ENCODE data around the gene RHCE.
"Not testable (repeated sequence)": the region's sequence is repeated elsewhere in the genome, so short reads cannot be mapped to it uniquely, and the experiment has no call there.

RHCE gene

GRCh38 chr1:25420715-25421114 lies at the start of gene RHCE:
Gene RHCE, minus strand, starts transcription at chr1:25420825. Its CDS starts 39 bp downstream, at chr1:25420786.
- DNase-seq, result not testable (repeated sequence)

DNA sequence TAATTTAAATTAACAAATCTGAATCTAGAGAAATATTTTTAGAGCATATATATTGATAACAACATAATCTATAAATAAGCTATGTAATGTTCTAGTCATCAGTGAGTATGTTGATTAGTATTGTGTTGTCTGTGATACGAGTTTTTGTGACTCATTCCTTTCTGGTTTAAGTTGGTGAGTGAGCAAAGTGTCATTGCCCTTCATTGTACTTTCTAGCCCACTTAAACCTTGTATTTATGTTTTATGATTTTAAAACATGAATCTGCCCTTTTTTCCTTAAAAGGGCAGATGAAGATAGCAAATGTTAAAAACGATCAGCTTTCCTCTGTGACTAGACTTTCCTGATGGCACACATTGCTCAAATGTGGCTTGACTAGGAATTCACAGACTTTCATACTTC lies 48.6 kb upstream of the RHCE start:
- no peak for DNase-seq

DNA sequence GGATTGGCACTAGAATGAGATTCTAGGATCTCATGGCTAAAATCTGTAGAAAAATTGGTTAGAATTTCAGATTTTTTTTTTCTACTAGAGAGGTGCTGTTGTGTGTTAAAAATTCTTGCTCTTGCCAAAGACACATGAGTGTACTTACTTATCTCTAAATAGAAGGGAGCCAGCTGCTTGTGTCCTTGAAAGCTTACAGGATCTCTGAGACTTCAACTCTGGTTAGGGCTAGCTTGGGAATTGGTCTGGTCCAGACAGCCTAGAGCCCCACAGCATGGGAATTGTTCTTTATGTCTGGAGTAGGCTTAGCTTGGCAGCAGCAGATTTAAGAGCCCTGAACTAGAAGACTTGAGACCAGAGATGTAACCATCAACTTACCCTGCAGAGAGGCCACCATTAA lies 47.4 kb upstream of the RHCE start:
- no peak for DNase-seq

DNA sequence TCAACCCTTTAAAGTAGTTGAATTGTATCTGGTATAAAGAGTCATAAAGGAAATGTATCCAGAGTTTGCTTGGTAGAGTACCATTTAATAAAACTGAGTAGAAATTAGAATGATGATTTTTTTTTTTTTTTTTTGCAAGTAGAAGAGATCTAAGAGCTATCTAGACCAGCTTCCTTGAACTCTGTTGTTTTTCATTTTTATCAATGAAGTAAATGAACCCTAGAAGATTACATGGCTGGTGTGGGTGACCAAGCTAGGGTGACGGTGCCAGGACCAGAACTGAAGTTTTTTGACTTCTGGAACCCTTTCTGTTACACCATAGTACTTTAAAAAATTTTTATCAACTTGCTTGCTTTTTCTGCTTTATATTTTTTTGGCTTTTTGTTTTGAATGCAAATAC lies 47.0 kb upstream of the RHCE start:
- DNase-seq, result no peak

DNA sequence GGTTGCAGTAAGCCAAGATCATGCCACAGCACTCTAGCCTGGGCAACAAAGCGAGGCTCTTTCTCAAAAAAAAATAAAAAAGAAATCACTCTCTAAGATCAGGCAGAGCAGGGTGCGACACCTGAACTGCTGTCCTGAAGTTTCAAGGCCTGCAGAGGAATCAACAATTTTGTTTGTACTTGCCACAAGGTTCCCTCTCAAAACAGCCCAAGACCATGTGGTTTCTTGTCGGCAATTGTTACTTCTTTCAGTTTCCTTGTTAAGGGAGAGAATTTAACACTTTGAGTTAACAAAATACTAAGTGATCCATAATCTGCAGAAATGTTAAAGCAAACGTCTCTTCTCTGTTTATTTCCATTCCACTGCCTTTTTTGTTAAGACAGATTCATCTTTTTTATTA lies 46.6 kb upstream of the RHCE start:
- DNase-seq, result no peak

DNA sequence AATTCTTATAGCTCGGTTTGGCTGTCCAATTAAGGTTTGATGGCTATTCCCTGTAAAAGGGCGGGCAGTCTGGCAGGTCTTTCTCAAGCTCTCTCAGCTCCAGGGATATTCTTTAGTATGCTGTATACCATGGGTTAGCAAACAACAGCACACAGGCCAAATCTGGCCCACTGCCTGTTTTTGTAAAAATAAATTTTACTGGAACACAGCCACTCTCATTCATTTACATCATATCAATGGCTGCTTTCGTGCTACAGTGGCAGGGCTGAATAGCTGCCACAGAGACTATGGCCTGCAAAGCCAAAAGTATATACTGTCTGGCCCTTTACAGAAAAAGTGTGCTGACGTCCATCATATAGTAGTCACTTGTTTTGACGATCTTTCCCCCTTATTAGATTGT lies 42.1 kb upstream of the RHCE start:
- DNase-seq, result no peak

GRCh38 chr1:25461849-25462248 lies 41.2 kb upstream of the RHCE start:
- no peak for DNase-seq

DNA sequence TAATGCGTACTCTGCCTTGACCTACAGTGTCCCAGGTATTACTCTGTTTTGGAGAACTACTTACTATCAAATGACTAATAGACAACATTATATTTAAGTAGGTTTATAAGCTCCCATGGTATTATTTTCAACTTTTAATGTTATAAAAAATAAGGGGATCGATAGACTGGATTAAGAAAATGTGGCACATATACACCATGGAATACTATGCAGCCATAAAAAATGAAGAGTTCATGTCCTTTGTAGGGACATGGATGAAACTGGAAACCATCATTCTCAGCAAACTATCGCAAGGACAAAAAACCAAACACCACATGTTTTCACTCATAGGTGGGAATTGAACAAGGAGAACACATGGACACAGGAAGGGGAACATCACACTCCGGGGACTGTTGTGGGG lies 40.2 kb upstream of the RHCE start:
- not testable (repeated sequence) for DNase-seq

DNA sequence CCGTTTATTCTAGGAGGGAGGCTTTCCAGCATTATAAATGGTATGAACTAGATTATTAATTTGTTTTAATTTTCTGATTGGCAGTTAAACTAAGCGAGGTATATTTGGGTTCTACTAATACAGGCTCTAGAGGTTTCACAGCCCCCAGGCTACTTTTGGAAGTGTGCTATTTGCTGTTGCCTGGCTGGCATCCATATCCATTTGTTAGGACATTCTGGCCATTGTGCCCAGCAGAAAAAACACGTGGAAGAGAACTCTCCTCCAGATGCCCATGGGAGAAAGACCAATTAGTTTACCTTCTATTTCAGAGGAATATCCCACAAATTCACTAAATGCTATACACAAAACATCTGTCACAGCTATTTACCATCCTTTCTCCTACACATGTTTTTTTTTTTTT lies 39.4 kb upstream of the RHCE start:
- DNase-seq, result no peak

GRCh38 chr1:25458541-25459298 lies 38.1 kb upstream of the RHCE start:
- no peak for DNase-seq

GRCh38 chr1:25456502-25456901 lies 35.9 kb upstream of the RHCE start:
- DNase-seq, result peak; percentile 47

DNA sequence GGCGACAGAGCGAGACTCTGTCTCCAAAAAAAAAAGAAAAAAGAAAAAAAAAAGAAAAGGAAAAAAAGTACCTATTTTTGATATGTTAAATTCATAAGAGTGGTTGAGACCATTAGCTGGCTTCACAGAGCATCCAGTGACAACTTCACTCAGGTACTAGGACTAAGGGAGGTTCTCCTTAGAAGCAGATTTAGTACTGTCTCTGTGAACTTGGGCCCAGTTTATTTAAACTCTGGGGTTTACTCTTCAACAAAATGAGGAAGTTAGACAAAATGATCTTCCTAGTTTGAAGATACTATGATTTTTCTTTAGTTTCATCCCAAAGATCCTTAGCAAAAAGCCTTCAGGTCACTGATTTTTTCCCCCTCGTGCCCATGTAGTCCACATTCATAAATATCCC lies 31.3 kb upstream of the RHCE start:
- DNase-seq, result no peak

DNA sequence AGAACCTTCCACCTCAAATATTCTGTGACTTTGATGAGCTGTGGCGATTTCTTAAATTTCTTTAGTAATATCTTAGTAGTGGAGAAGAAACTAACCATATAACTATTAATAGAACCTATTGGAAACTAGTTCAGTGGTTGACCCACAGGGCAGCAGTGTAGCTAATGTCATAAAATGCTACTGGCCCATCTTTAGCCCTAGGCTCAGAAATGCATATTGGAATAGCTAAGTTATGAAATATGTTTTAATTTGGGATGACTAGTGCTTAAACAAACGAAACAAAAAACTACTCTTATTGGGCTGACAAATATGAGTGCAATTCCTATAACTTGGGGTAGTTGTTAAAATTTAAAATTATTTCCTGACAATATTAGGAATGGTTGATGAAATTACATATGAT lies 30.3 kb upstream of the RHCE start:
- DNase-seq, result no peak

- no peak for DNase-seq
Observed at GRCh38 chr1:25447547-25447946, 26.9 kb upstream of the RHCE start.

GRCh38 chr1:25445993-25446538 lies 25.4 kb upstream of the RHCE start:
- DNase-seq, result no peak

GRCh38 chr1:25444604-25445003 lies 24.0 kb upstream of the RHCE start:
- DNase-seq, result not testable (repeated sequence)

GRCh38 chr1:25443030-25443699 lies 22.5 kb upstream of the RHCE start:
- DNase-seq, result no peak

DNA sequence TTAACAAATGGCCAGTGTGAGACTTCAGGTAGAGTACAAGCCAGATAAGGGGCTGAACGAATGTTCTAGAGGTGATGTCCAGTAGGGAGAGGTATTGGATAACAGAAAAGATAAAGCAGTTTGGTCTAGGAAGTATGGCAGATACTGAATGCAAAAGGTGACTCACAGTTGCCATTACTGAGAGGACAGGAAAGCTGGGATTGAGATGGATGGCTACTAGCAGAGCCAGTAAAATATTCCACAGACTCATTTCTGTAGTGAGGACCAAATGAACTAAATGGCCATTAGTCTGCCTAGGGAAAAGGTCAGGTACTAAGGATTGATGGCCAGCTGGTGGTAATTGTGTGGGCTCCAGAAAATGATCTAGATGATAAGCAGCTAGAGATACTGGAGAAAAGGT lies 21.6 kb upstream of the RHCE start:
- DNase-seq, result no peak

DNA sequence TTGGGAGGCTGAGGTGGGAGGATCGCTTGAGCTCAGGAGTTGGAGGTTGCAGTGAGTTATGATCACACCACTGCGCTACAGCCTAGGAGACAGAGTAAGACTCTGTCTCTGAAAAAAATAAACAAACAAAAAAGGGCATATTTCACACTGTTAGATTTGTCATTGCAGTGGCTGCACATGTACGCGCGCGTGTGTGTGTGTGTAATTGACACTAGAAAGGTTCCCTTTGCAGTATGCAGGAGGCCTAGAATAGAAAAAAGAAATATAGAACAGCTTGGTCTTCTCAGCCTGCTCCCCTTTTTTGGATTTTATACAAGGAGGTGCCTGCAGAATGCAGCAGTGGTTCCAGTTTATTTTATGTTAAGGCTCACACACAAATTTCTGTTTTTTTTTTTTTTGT lies 18.7 kb upstream of the RHCE start:
- DNase-seq, result no peak

- no peak for DNase-seq
Observed at GRCh38 chr1:25437672-25438071, 17.0 kb upstream of the RHCE start.

DNA sequence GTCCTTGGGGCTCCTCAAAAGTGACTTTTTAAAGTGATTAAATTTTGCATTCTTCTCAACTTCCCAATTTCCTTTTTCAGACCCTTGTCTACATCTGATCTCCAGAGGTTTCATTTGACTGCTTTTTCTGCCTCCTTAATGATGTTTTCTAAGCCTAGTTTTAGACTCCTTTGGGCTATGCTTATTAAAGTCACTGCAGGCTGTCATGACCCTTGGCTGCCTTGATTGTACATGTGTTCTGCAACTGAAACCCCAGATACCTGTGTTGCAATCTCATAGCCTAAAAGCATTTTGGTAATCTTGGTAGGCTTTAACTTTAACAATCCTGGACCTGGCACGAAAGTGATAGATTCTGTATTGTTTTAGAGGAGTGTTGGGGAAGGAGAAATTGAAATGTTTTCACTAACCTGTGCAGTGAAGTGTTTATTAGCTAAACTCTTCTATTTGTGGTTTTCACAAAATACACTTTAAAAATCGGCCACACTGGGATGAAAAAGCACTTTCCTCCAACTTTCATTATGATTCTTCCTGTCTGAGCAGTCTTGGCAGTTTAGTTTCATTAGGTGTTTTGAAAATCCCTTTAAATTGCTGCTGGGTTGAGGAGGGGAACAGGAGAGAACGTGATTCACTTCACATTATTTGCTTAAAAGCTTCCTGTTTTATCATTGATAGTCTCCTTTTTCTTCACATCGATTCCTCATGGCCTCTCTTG lies 14.9 kb upstream of the RHCE start:
- DNase-seq, result no peak

DNA sequence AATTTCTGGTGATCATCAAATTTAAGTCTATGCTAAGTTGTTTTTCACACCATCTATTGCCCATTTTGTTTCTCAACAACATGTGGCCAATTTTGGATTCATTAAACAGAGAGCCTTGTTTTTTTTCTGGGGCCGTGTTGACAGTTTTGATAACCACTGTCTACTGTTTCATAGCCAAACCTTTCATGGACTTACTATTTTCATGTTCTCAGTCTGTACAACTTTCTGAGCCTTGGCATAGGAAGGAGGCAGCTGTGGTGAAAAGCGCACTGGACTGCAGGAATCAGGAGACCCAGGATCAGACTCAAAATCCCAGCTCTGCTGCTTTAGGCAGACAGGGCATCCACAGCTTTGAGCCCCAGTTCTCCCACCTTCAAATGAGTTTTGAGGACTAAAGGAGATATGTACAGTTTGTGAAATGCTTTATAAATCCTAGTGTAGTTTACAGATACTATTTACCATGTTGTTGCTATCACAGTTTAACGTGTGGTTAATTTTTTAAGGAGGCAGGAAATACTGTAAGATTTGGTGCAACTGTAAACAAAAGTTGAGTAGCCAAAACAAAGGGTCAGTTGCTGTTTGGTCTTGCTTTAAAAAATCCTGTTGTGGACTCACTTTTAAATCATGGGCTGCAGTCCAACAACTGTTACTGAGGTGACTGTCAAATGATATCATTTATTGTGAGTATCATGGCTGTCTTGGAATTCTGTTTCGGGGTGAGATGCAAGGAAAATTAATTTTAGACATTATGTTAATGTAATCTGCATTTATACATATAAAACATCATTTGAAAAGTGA lies 13.0 kb upstream of the RHCE start:
- no peak for DNase-seq
